K562 (cell line): ENCODE results near the gene LRRC25.

Source experiments
- BCLAF1 ChIP-seq, 2 experiments: fragments of 450-650 bp in 1 of 2; IDR thresholded peaks; 2 replicates each; pipeline ENCODE4 v1.6.1; 2011 to 2017; ENCODE audit warnings: low read depth in 2 of 2, antibody characterized with exemption in 1 of 2, borderline replicate concordance in 1 of 2, low read length in 1 of 2, mild to moderate bottlenecking in 1 of 2, mixed read lengths in 1 of 2; ENCODE audit not compliant: control insufficient read depth in 1 of 2
- ELK1 ChIP-seq: sonication (generic); formaldehyde crosslinking; IDR thresholded peaks from 2 replicates; pipeline ENCODE4 v1.8.1; 2022; ENCODE audit warnings: missing genetic modification reagents
- ZEB2 ChIP-seq: fragments of 450-650 bp; IDR thresholded peaks from 2 replicates; pipeline ENCODE4 v1.6.1; 2016
- ZNF124 ChIP-seq: sonication (generic); formaldehyde crosslinking; IDR thresholded peaks from 2 replicates; pipeline ENCODE4 v1.8.1; 2022; ENCODE audit warnings: missing genetic modification reagents
- ZNF140 ChIP-seq: fragments of 250-450 bp; sonication (Bioruptor Pico); IDR thresholded peaks from 2 replicates; pipeline ENCODE4 v1.8.0; 2021; ENCODE audit warnings: moderate library complexity, mild to moderate bottlenecking, inconsistent platforms

GRCh38 chr19:18418483-18419194, 21.2 kb upstream of the LRRC25 start:
- TF ChIP-seq ZEB2 (no peak), ELK1 (no peak), BCLAF1 (IDR thresholded peaks at IDR 0.05; ENCODE audit: borderline replicate concordance in 1 of 2, control insufficient read depth in 1 of 2, low read depth in 2 of 2, low read length in 1 of 2) (no peak), ZNF124 (no peak), ZNF140 (CRISPR knock-in tag) (no peak)
